ENCODE data around the gene WNK1. TPM values are rescaled to one million over a fixed set of nuclear protein-coding genes. Genes with fewer than 3 reads are reported as not detected.

WNK1 gene
- total RNA-seq, 1 experiment from 2014 or later, result 117 TPM

DNA sequence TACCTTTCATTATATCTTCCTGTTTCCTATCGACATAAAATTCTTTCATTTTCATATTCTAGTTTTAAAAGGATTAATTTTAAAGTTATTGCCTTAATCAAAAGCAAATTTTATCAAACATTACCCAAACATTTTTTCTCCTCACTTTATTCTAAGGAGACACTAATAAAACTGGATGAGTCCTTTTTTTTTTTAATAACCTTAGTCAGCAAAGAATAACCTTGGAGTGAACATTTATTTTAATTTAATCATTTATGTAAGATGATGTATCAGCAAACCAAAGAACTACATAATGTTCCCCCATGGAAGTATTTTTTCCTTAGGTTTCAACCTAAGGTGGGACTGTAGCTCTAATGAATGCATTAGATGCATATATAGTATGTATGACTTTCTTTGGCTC lies 113.2 kb downstream of the WNK1 start:
- no peaks in the 10 kb centered on the region for H3K79me2 ChIP-seq (ENCODE audit: insufficient read depth, low read length)
- Mint-ChIP-seq H3K27ac (no peak overlapping the region), H3K4me1 (no peaks in the 10 kb centered on the region), H3K27me3 (ENCODE audit: low read depth) (no peaks in the 10 kb centered on the region), H3K36me3 (ENCODE audit: insufficient read depth in 1 of 3, low read depth in 3 of 3) (peaks cover 12 to 57% (median 53%) of the 10 kb centered on the region in 3 experiments), H3K9me3 (no peaks in the 10 kb centered on the region), H3K4me3 (no peak overlapping the region)
- H3K9ac ChIP-seq (ENCODE audit: extremely low read depth, insufficient read length, low read length), result no peak overlapping the region
- H3K4ac ChIP-seq (ENCODE audit: low read depth, low read length), result no peak overlapping the region
- no CpG with 5 or more reads among the region's 1 CpG for WGBS (ENCODE audit: extremely low coverage, insufficient read length, low lambda C conversion rate)
- no peak overlapping the region for H4K8ac ChIP-seq (replicated peaks; ENCODE audit: insufficient read length, low read depth, low read length)
- H3K14ac ChIP-seq (ENCODE audit: insufficient read depth, low read length), result no peak overlapping the region
- no peak overlapping the region for H4K5ac ChIP-seq (ENCODE audit: insufficient read length, low read depth, low read length)
- H4K91ac ChIP-seq (ENCODE audit: insufficient read length, low read depth, low read length), result no peak overlapping the region
- no peaks in the 10 kb centered on the region for H3K79me1 ChIP-seq (ENCODE audit: insufficient read depth, low read depth, low read length, poor library complexity, severe bottlenecking)
- H4K20me1 ChIP-seq (ENCODE audit: control insufficient read depth, insufficient read depth, insufficient read length), result no peaks in the 10 kb centered on the region
- H3K27ac ChIP-seq (ENCODE audit: insufficient read length, low read depth, low read length), result no peak overlapping the region
- H2BK120ac ChIP-seq (ENCODE audit: low read depth, low read length, poor library complexity, severe bottlenecking), result no peak overlapping the region
- H2BK15ac ChIP-seq (ENCODE audit: low read depth, low read length), result no peak overlapping the region
- H3K4me1 ChIP-seq (ENCODE audit: insufficient read depth, low read length), result no peaks in the 10 kb centered on the region
- no peak overlapping the region for H2BK20ac ChIP-seq (ENCODE audit: low read depth, low read length, poor library complexity, severe bottlenecking)
- H3K56ac ChIP-seq (ENCODE audit: insufficient read length, low read depth, low read length), result no peak overlapping the region
- TF ChIP-seq, protein P1, sequence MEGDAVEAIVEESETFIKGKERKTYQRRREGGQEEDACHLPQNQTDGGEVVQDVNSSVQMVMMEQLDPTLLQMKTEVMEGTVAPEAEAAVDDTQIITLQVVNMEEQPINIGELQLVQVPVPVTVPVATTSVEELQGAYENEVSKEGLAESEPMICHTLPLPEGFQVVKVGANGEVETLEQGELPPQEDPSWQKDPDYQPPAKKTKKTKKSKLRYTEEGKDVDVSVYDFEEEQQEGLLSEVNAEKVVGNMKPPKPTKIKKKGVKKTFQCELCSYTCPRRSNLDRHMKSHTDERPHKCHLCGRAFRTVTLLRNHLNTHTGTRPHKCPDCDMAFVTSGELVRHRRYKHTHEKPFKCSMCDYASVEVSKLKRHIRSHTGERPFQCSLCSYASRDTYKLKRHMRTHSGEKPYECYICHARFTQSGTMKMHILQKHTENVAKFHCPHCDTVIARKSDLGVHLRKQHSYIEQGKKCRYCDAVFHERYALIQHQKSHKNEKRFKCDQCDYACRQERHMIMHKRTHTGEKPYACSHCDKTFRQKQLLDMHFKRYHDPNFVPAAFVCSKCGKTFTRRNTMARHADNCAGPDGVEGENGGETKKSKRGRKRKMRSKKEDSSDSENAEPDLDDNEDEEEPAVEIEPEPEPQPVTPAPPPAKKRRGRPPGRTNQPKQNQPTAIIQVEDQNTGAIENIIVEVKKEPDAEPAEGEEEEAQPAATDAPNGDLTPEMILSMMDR (conservative IDR thresholded peaks at IDR 0.05), result no peak
- H3K23me2 ChIP-seq (ENCODE audit: insufficient read length, low read depth, low read length, poor library complexity, severe bottlenecking), result no peaks in the 10 kb centered on the region
- H2BK5ac ChIP-seq (ENCODE audit: insufficient read length, low read length), result no peak overlapping the region
- no peak overlapping the region for H2AK5ac ChIP-seq (ENCODE audit: insufficient read length, low read length)
- no peak overlapping the region for H2AFZ ChIP-seq (ENCODE audit: low read length)
- no peaks in the 10 kb centered on the region for H3K27me3 ChIP-seq (ENCODE audit: insufficient read depth, low read length)
- no peak overlapping the region for H3K18ac ChIP-seq (ENCODE audit: insufficient read length, low read depth, low read length)
- no peaks in the 10 kb centered on the region for H3K9me3 ChIP-seq (ENCODE audit: control insufficient read depth, low read depth, low read length)
- H3K23ac ChIP-seq (ENCODE audit: insufficient read length, low read depth, low read length), result no peak overlapping the region
- DNase-seq, result no peak
- no peak overlapping the region for H3T11ph ChIP-seq (ENCODE audit: low read length)
- H3K4me2 ChIP-seq (ENCODE audit: insufficient read depth, insufficient read length, low read length), result no peak overlapping the region
- H2BK12ac ChIP-seq (ENCODE audit: insufficient read length, low read depth, low read length), result no peak overlapping the region

Measured in H9 (cell line).